Hematopoietic multipotent progenitor cell treated with erythropoietin and hydrocortisone succinate and interleukin-3 and kit ligand, for 6 days (in vitro differentiated cells): ENCODE measurements around the gene CDH5.

ENCODE experiments used
- DNase-seq: peaks from one replicate; pipeline ENCODE4 v3.0.0-alpha.2; 2015

Gene CDH5

GRCh38 chr16:66375451-66375850 lies 9.0 kb downstream of the CDH5 start:
- no peak for DNase-seq

GRCh38 chr16:66376114-66376513 lies 9.6 kb downstream of the CDH5 start:
- DNase-seq, result no peak

- no peak for DNase-seq
Measured at GRCh38 chr16:66376577-66377305, 10.2 kb downstream of the CDH5 start.

- DNase-seq, result no peak
Measured at GRCh38 chr16:66377324-66377723, 10.8 kb downstream of the CDH5 start.

- no peak for DNase-seq
Measured at GRCh38 chr16:66378741-66379570, 12.5 kb downstream of the CDH5 start.

GRCh38 chr16:66379571-66379941 lies 13.1 kb downstream of the CDH5 start:
- DNase-seq, result no peak

GRCh38 chr16:66380421-66380820 lies 13.9 kb downstream of the CDH5 start:
- DNase-seq, result no peak

- no peak for DNase-seq
Measured at GRCh38 chr16:66381585-66382170, 15.2 kb downstream of the CDH5 start.

GRCh38 chr16:66382171-66382965 lies 15.9 kb downstream of the CDH5 start:
- no peak for DNase-seq

- no peak for DNase-seq
Measured at GRCh38 chr16:66382966-66383299, 16.4 kb downstream of the CDH5 start.

- no peak for DNase-seq
Measured at GRCh38 chr16:66383551-66383950, 17.1 kb downstream of the CDH5 start.

GRCh38 chr16:66385415-66385814 lies 18.9 kb downstream of the CDH5 start:
- no peak for DNase-seq

GRCh38 chr16:66386629-66387622 lies 20.4 kb downstream of the CDH5 start:
- no peak for DNase-seq

GRCh38 chr16:66387817-66388332 lies 21.4 kb downstream of the CDH5 start:
- no peak for DNase-seq

- no peak for DNase-seq
Measured at GRCh38 chr16:66388350-66389139, 22.1 kb downstream of the CDH5 start.

GRCh38 chr16:66389256-66390176 lies 23.0 kb downstream of the CDH5 start:
- no peak for DNase-seq

- no peak for DNase-seq
Measured at GRCh38 chr16:66390346-66391108, 24.0 kb downstream of the CDH5 start.

GRCh38 chr16:66391726-66392670 lies 25.5 kb downstream of the CDH5 start:
- no peak for DNase-seq
